ENCODE measurements around the gene TBC1D22A. TPM values are rescaled to one million over a fixed set of nuclear protein-coding genes. Genes with fewer than 3 reads are reported as not detected.

Gene TBC1D22A
- total RNA-seq, 2 donors from 2014 or later: 28.9 to 31.3 TPM

- ATAC-seq (ENCODE audit: insufficient number of reproducible peaks, low FRiP score, low read depth): no peak
- Histone ChIP-seq H3K4me1 (ENCODE audit: control insufficient read depth in 1 of 2, low read depth in 2 of 2) (no peaks in the 10 kb centered on the region), H3K9me3 (no peaks in the 10 kb centered on the region), H3K36me3 (no peaks in the 10 kb centered on the region), H3K27me3 (replicated peaks; ENCODE audit: insufficient read depth) (no peaks in the 10 kb centered on the region), H3K4me3 (no peak overlapping the region), H3K27ac (no peak overlapping the region)
- no peak for TF ChIP-seq CTCF (IDR thresholded peaks at IDR 0.05)
- no peak for DNase-seq (ENCODE audit: low spot score)
These were observed 431.3 kb downstream of the TBC1D22A start for GRCh38 chr22:47193606-47194329.

- H3K36me3 ChIP-seq: no peaks in the 10 kb centered on the region
- H3K4me1 ChIP-seq (ENCODE audit: control insufficient read depth in 1 of 2, low read depth in 2 of 2): no peaks in the 10 kb centered on the region
- no peaks in the 10 kb centered on the region for H3K27me3 ChIP-seq (replicated peaks; ENCODE audit: insufficient read depth)
- no peak overlapping the region for H3K4me3 ChIP-seq
- TF ChIP-seq CTCF (IDR thresholded peaks at IDR 0.05): no peak
- H3K9me3 ChIP-seq: no peaks in the 10 kb centered on the region
- ATAC-seq (ENCODE audit: insufficient number of reproducible peaks, low FRiP score, low read depth) (no peak), DNase-seq (ENCODE audit: low spot score) (no peak)
- no peak overlapping the region for H3K27ac ChIP-seq
These were observed 432.2 kb downstream of the TBC1D22A start for GRCh38 chr22:47194476-47195155.

GRCh38 chr22:47195156-47195483 is 432.7 kb downstream of the TBC1D22A start:
- no peak overlapping the region for H3K4me3 ChIP-seq
- ATAC-seq (ENCODE audit: insufficient number of reproducible peaks, low FRiP score, low read depth): no peak
- H3K4me1 ChIP-seq (ENCODE audit: control insufficient read depth in 1 of 2, low read depth in 2 of 2): no peaks in the 10 kb centered on the region
- no peaks in the 10 kb centered on the region for H3K27me3 ChIP-seq (replicated peaks; ENCODE audit: insufficient read depth)
- no peaks in the 10 kb centered on the region for H3K36me3 ChIP-seq
- no peak overlapping the region for H3K27ac ChIP-seq
- no peaks in the 10 kb centered on the region for H3K9me3 ChIP-seq
- DNase-seq (ENCODE audit: low spot score): no peak
- no peak for TF ChIP-seq CTCF (IDR thresholded peaks at IDR 0.05)

- ATAC-seq (ENCODE audit: insufficient number of reproducible peaks, low FRiP score, low read depth): no peak
- DNase-seq (ENCODE audit: low spot score): no peak
These were observed 433.2 kb downstream of the TBC1D22A start for GRCh38 chr22:47195484-47196165.

More at GRCh38 chr22:47195484-47196165, 433.2 kb downstream of the TBC1D22A start:
- H3K9me3 ChIP-seq: no peaks in the 10 kb centered on the region
- no peaks in the 10 kb centered on the region for H3K4me1 ChIP-seq (ENCODE audit: control insufficient read depth in 1 of 2, low read depth in 2 of 2)
- H3K36me3 ChIP-seq: no peaks in the 10 kb centered on the region
- H3K27me3 ChIP-seq (replicated peaks; ENCODE audit: insufficient read depth): no peaks in the 10 kb centered on the region
- H3K27ac ChIP-seq: no peak overlapping the region
- H3K4me3 ChIP-seq: no peak overlapping the region
- TF ChIP-seq CTCF (IDR thresholded peaks at IDR 0.05): no peak
